HS-27A (cell line): Measurements from ENCODE around the gene ZBTB47.

Experiments used
- DNase-seq: peaks from one replicate; pipeline ENCODE4 v3.0.0-alpha.2; 2012; ENCODE audit warnings: low read depth, missing footprints

Gene ZBTB47

GRCh38 chr3:42685363-42685881 lies 31.9 kb downstream of the ZBTB47 start, which contains the start of gene KLHL40:
KLHL40 (plus strand) TSS chr3:42685537; CDS start chr3:42685619, 82 bp downstream.
- no peak for DNase-seq

GRCh38 chr3:42685891-42686820 lies 32.7 kb downstream of the ZBTB47 start:
- DNase-seq, result no peak

- DNase-seq, result no peak
Observed at GRCh38 chr3:42686832-42687650, 33.5 kb downstream of the ZBTB47 start.

GRCh38 chr3:42688016-42688415 lies 34.5 kb downstream of the ZBTB47 start:
- DNase-seq, result no peak

GRCh38 chr3:42688487-42689420 lies 35.3 kb downstream of the ZBTB47 start:
- no peak for DNase-seq

- DNase-seq, result no peak
Observed at GRCh38 chr3:42689421-42690014, 36.0 kb downstream of the ZBTB47 start.

- DNase-seq, result no peak
Observed at GRCh38 chr3:42690191-42690590, 36.7 kb downstream of the ZBTB47 start.

GRCh38 chr3:42690766-42691680 lies 37.5 kb downstream of the ZBTB47 start:
- no peak for DNase-seq

GRCh38 chr3:42691816-42692666 lies 38.5 kb downstream of the ZBTB47 start:
- DNase-seq, result no peak

GRCh38 chr3:42692667-42693529 lies 39.4 kb downstream of the ZBTB47 start:
- no peak for DNase-seq

GRCh38 chr3:42693530-42693930 lies 40.0 kb downstream of the ZBTB47 start:
- DNase-seq, result no peak

- DNase-seq, result no peak
Observed at GRCh38 chr3:42694366-42694765, 40.9 kb downstream of the ZBTB47 start.

- DNase-seq, result no peak
Observed at GRCh38 chr3:42696356-42697288, 43.1 kb downstream of the ZBTB47 start.

GRCh38 chr3:42697289-42698051 lies 44.0 kb downstream of the ZBTB47 start:
- DNase-seq, result no peak

GRCh38 chr3:42698216-42698910 lies 44.9 kb downstream of the ZBTB47 start:
- no peak for DNase-seq

- no peak for DNase-seq
Observed at GRCh38 chr3:42698911-42699230, 45.4 kb downstream of the ZBTB47 start.
